ENCODE data around the gene PCDHGA7.

GRCh38 chr5:141431286-141431685 lies 48.7 kb downstream of the PCDHGA7 start:
- TF ChIP-seq, protein P1, sequence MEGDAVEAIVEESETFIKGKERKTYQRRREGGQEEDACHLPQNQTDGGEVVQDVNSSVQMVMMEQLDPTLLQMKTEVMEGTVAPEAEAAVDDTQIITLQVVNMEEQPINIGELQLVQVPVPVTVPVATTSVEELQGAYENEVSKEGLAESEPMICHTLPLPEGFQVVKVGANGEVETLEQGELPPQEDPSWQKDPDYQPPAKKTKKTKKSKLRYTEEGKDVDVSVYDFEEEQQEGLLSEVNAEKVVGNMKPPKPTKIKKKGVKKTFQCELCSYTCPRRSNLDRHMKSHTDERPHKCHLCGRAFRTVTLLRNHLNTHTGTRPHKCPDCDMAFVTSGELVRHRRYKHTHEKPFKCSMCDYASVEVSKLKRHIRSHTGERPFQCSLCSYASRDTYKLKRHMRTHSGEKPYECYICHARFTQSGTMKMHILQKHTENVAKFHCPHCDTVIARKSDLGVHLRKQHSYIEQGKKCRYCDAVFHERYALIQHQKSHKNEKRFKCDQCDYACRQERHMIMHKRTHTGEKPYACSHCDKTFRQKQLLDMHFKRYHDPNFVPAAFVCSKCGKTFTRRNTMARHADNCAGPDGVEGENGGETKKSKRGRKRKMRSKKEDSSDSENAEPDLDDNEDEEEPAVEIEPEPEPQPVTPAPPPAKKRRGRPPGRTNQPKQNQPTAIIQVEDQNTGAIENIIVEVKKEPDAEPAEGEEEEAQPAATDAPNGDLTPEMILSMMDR (IDR thresholded peaks at IDR 0.05) = no peak
- no peak for TF ChIP-seq EZH2 (IDR thresholded peaks at IDR 0.05; ENCODE audit: borderline replicate concordance, insufficient read depth, low read depth, low read length, poor library complexity, severe bottlenecking)

All from B cell (primary cell).